Thyroid gland (tissue), 4 donors: ENCODE results near the gene TMEM164. TPM values are rescaled to one million over a fixed set of nuclear protein-coding genes. Genes with fewer than 3 reads are reported as not detected.

Experiments
- DNase-seq, 2 donors: peaks; one replicate each; pipeline ENCODE4 v3.0.0-alpha.2; 2019
- H3K27ac ChIP-seq, 3 donors: fragments of 200-600 bp; sonication (generic); 1 replicate in 2 of 3; 2 replicates in 1 of 3; pipeline ENCODE4 v1.5.1; 2016 to 2019; ENCODE audit warnings: mild to moderate bottlenecking in 1 of 3, moderate library complexity in 1 of 3
- H3K27me3 ChIP-seq: fragments of 200-600 bp; sonication (generic); one replicate; pipeline ENCODE4 v1.5.1; 2019
- H3K36me3 ChIP-seq, 2 donors: fragments of 200-600 bp; sonication (generic); one replicate each; pipeline ENCODE4 v1.5.1; 2016 to 2019
- H3K4me1 ChIP-seq, 2 donors: fragments of 200-600 bp; sonication (generic); one replicate each; pipeline ENCODE4 v1.5.1; 2017 to 2019
- H3K4me3 ChIP-seq, 3 donors: fragments of 200-600 bp; sonication (generic); replicated peaks in 1 of 3; 1 replicate in 2 of 3; 2 replicates in 1 of 3; pipeline ENCODE4 v1.5.1; 2016; ENCODE audit warnings: mild to moderate bottlenecking in 1 of 3
- H3K9me3 ChIP-seq: fragments of 200-600 bp; sonication (generic); one replicate; pipeline ENCODE4 v1.5.1; 2017
- POLR2A ChIP-seq, 2 donors: fragments of 450-650 bp; IDR thresholded peaks; one replicate each; pipeline ENCODE4 v1.6.1; 2017; ENCODE audit warnings: antibody characterized with exemption in 2 of 2, mild to moderate bottlenecking in 2 of 2, moderate library complexity in 1 of 2
- WGBS, 2 donors: methylation state at CpG; one replicate each; pipeline ENCODE4 v1.1.5; 2017; 5-methylcytosine and 5-hydroxymethylcytosine counted together
- intact Hi-C: fragments of 100-400 bp; cut with DNase I; formaldehyde crosslinking; loops from one replicate; pipeline ENCODE4 v1.15.1; 2023
- total RNA-seq, 4 donors: library from RNA; depleted of rRNA; stranded (reverse); fragments of >200 nt; gene quantifications; one replicate each; pipeline ENCODE4 v1.2.3, GENCODE V29; 2016
- TF ChIP-seq, protein P1 (sequence below), 6 experiments: fragments of 200-600 bp in 3 of 6; fragments of 450-650 bp in 3 of 6; sonication (generic) in 3 of 6; IDR thresholded peaks; one replicate each; pipeline ENCODE4 v1.5.1; 2016 to 2019; ENCODE audit warnings: antibody characterized with exemption in 6 of 6, mild to moderate bottlenecking in 2 of 6, inconsistent platforms in 1 of 6, moderate library complexity in 1 of 6

The TMEM164 gene
- total RNA-seq, 4 donors from 2014 or later, result 28.8 to 40.0 (median 33.8) TPM

DNA sequence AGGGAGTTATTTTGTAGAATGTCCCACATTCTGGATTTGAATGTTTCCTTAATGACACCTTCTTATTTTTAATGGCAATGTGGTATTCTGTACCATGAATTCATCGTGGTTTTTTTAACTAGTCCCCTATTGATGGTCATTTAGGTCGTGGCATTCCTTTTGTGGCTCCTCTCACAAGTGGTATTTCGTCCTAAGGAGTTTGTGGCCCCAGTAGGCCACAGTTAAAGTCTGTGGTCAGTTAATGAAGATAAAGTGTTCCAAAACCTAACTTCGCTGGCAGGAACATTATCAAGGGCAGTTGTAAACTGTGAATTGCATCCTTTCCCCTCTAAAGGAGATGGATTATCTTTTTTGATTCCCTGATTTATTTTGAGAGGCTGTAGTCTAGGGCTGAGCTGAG, 133.2 kb downstream of the TMEM164 start:
- no peaks in the 10 kb centered on the region for H3K9me3 ChIP-seq
- intact Hi-C loops, result no loop called here
- H3K4me3 ChIP-seq, result no peak overlapping the region
- DNase-seq, result no peak
- H3K4me1 ChIP-seq, result no peaks in the 10 kb centered on the region
- no peaks in the 10 kb centered on the region for H3K27me3 ChIP-seq
- no peaks in the 10 kb centered on the region for H3K36me3 ChIP-seq
- TF ChIP-seq, protein P1, sequence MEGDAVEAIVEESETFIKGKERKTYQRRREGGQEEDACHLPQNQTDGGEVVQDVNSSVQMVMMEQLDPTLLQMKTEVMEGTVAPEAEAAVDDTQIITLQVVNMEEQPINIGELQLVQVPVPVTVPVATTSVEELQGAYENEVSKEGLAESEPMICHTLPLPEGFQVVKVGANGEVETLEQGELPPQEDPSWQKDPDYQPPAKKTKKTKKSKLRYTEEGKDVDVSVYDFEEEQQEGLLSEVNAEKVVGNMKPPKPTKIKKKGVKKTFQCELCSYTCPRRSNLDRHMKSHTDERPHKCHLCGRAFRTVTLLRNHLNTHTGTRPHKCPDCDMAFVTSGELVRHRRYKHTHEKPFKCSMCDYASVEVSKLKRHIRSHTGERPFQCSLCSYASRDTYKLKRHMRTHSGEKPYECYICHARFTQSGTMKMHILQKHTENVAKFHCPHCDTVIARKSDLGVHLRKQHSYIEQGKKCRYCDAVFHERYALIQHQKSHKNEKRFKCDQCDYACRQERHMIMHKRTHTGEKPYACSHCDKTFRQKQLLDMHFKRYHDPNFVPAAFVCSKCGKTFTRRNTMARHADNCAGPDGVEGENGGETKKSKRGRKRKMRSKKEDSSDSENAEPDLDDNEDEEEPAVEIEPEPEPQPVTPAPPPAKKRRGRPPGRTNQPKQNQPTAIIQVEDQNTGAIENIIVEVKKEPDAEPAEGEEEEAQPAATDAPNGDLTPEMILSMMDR (IDR thresholded peaks at IDR 0.05), result no peak
- TF ChIP-seq POLR2A (IDR thresholded peaks at IDR 0.05), result no peak
- 94 to 98% methylated on average over 4 of the region's 4 CpGs for WGBS, 2 donors
- H3K27ac ChIP-seq, result no peak overlapping the region

DNA sequence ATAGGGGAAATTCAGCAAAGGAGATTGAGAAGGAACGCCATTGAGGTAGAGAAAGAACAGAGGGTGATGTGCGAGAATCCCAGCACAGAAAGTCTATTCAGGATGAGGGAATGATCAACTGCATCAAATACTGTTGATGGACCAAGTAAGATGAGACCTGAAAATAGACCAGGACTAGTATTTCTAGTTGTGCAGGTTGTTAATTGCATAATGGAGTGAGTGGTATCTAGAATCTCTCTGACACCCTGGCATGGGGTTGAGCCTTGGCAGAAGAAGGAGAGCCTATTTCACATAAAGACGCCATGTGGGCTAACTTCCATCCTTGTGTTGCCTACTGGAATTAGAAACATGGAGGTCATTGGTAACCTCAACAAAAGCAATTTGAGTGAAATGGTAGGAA, 135.6 kb downstream of the TMEM164 start:
- Histone ChIP-seq H3K4me1 (no peaks in the 10 kb centered on the region), H3K27ac (no peak overlapping the region), H3K27me3 (no peaks in the 10 kb centered on the region), H3K36me3 (no peaks in the 10 kb centered on the region), H3K9me3 (no peaks in the 10 kb centered on the region), H3K4me3 (no peak overlapping the region)
- intact Hi-C loops, result no loop called here
- DNase-seq, result no peak
- TF ChIP-seq POLR2A (IDR thresholded peaks at IDR 0.05), result no peak
- TF ChIP-seq, protein P1 (IDR thresholded peaks at IDR 0.05), result no peak
- 96 to 100% methylated on average over 3 of the region's 3 CpGs for WGBS, 2 donors

DNA sequence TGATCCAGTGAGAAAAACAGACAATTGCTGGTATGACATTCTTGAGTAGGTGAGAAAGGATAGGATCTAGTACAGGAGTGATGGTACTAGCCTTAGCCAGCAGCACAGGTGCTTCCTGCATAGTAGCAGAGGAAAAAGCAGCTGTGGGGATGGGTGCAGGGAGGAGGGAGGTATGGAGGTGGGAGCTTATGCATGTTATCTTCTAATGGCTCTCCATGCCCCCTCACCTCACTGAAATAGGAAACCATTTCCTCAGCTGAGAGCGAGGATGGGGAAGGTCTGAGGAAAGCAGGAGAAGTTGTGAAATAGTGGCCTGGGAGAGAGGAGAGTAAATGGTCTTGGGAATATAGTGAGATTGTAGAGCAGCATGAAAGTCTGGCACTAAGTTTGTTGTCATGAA, 136.3 kb downstream of the TMEM164 start:
- H3K27ac ChIP-seq, result no peak overlapping the region
- DNase-seq, result no peak
- H3K4me3 ChIP-seq, result no peak overlapping the region
- intact Hi-C loops, result no loop called here
- WGBS, 2 donors, result 78 to 94% methylated on average over 1 of the region's 1 CpG
- no peaks in the 10 kb centered on the region for H3K27me3 ChIP-seq
- no peaks in the 10 kb centered on the region for H3K4me1 ChIP-seq
- TF ChIP-seq, protein P1 (IDR thresholded peaks at IDR 0.05), result no peak
- no peak for TF ChIP-seq POLR2A (IDR thresholded peaks at IDR 0.05)
- no peaks in the 10 kb centered on the region for H3K9me3 ChIP-seq
- H3K36me3 ChIP-seq, result no peaks in the 10 kb centered on the region

DNA sequence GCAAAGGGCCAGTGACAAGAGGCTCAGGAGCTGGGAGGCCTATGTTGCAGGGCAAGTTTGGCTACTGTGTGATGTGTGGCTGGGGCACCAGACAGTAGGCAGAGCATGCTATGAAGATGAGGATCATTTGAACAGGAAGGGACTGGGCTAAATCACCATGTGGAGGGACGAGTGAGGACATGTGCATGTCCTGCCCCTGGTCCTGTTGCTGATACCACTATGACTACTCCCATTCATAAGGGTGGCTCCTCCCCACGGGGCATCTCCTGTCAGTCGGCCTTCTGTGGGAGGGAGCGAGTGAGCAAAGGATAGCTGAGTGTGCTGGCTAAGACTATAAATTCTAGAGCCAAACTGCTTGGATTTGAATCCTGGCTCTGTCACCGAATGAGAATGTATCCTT, 139.2 kb downstream of the TMEM164 start:
- TF ChIP-seq, protein P1 (IDR thresholded peaks at IDR 0.05), result no peak
- TF ChIP-seq POLR2A (IDR thresholded peaks at IDR 0.05), result no peak
- WGBS, 2 donors, result 74 to 86% methylated on average over 5 of the region's 5 CpGs
- H3K27me3 ChIP-seq, result no peaks in the 10 kb centered on the region
- no peaks in the 10 kb centered on the region for H3K36me3 ChIP-seq
- H3K4me3 ChIP-seq, result no peak overlapping the region
- no peak overlapping the region for H3K27ac ChIP-seq
- intact Hi-C loops, result loop anchor here (10.0 kb wide), 1 partner anchor 227 kb away; no protein-coding TSS in a partner anchor
- H3K4me1 ChIP-seq, result no peaks in the 10 kb centered on the region
- no peak for DNase-seq
- no peaks in the 10 kb centered on the region for H3K9me3 ChIP-seq

DNA sequence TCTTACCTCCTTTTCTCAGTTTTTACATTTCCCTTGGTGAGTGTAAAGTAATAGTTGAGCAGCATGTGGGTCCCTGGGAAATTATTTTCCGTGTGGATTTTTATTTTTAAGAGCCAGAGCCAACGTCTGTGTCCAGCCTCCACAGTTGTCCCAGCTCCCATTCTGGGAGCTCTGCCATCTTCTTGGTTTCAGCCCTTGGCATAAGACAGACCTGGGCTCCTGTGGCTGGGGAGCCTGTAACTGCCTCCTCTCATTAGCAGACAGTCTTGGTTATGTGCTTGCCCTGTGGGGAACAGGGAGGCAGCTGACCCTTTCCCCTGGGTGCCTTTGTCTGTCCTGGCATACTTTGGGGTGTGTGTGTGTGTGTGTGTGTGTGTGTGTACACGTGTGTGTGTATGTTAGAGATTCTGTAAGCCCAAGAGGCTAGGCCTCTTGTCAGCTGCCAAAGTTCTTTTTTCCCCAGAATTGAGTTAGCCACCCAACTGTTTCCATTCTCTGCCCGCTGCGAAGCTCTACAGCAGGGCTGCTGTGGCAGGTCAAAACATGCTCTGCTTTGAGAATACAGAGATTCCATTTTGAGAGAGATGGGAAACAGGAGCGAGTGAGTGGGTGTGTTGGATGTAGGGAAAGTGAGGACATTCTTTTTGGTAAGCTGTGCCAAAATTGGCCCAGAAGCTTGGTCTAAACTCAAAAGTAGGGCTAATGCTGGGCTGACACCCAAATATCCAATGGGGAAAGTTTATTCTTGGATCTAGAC, 140.7 kb downstream of the TMEM164 start:
- Histone ChIP-seq H3K9me3 (no peaks in the 10 kb centered on the region), H3K4me3 (no peak overlapping the region), H3K27ac (no peak overlapping the region), H3K4me1 (no peaks in the 10 kb centered on the region), H3K36me3 (no peaks in the 10 kb centered on the region), H3K27me3 (no peaks in the 10 kb centered on the region)
- peak in 1 of 2 donors; percentile 22 for DNase-seq
- WGBS, 2 donors, result 66% methylated on average over 5 to 6 of the region's 6 CpGs
- intact Hi-C loops, result loop anchor here (10.0 kb wide), 1 partner anchor 229 kb away; no protein-coding TSS in a partner anchor
- no peak for TF ChIP-seq POLR2A (IDR thresholded peaks at IDR 0.05)
- TF ChIP-seq, protein P1 (IDR thresholded peaks at IDR 0.05), result no peak
